Endothelial cell (in vitro differentiated cells): ENCODE measurements around the gene CRTAC1. TPM values are rescaled to one million over a fixed set of nuclear protein-coding genes. Genes with fewer than 3 reads are reported as not detected.

Experiments used
- DNase-seq: peaks from one replicate; pipeline ENCODE4 v3.0.0; 2021; ENCODE audit warnings: low spot score
- H3K27ac Mint-ChIP-seq: one replicate; pipeline ENCODE4 v1.8.0; 2021; ENCODE audit warnings: mixed read lengths, inconsistent platforms; ENCODE audit not compliant: unreplicated experiment
- H3K27me3 Mint-ChIP-seq: one replicate; pipeline ENCODE4 v1.8.0; 2021; ENCODE audit warnings: mild to moderate bottlenecking, moderate library complexity, mixed read lengths, inconsistent platforms; ENCODE audit not compliant: unreplicated experiment
- H3K36me3 Mint-ChIP-seq: one replicate; pipeline ENCODE4 v1.8.0; 2021; ENCODE audit warnings: mild to moderate bottlenecking, low read depth, mixed read lengths, inconsistent platforms; ENCODE audit not compliant: unreplicated experiment
- H3K4me1 Mint-ChIP-seq: one replicate; pipeline ENCODE4 v1.8.0; 2021; ENCODE audit warnings: mild to moderate bottlenecking, mixed read lengths, inconsistent platforms; ENCODE audit not compliant: unreplicated experiment
- H3K4me3 Mint-ChIP-seq: one replicate; pipeline ENCODE4 v1.8.0; 2021; ENCODE audit warnings: mild to moderate bottlenecking, mixed read lengths, inconsistent platforms; ENCODE audit not compliant: unreplicated experiment
- H3K9me3 Mint-ChIP-seq: one replicate; pipeline ENCODE4 v1.8.0; 2021; ENCODE audit warnings: mixed read lengths, inconsistent platforms; ENCODE audit not compliant: unreplicated experiment
- CTCF ChIP-seq: fragments of 200-600 bp; sonication (generic); IDR thresholded peaks from one replicate; pipeline ENCODE4 v1.5.0; 2021; ENCODE audit warnings: antibody characterized with exemption; ENCODE audit not compliant: unreplicated experiment
- total RNA-seq: library from RNA; stranded (reverse); fragmentation: NEBNext Ultra II Directional; extraction: Animal tissue kit (Norgen Biotek cat#: 25700); gene quantifications from one replicate; pipeline ENCODE4 v1.2.1, GENCODE V29; 2021; ENCODE audit not compliant: unreplicated experiment

CRTAC1 gene
- total RNA-seq, 1 donor from 2014 or later = 37.3 TPM

GRCh38 chr10:97867220-97867800, 163.1 kb downstream of the CRTAC1 start:
- H3K27ac Mint-ChIP-seq = no peak overlapping the region
- H3K36me3 Mint-ChIP-seq = peaks cover 2% of the 10 kb centered on the region
- peaks cover 7% of the 10 kb centered on the region for H3K4me1 Mint-ChIP-seq
- DNase-seq = no peak
- H3K9me3 Mint-ChIP-seq = no peaks in the 10 kb centered on the region
- H3K27me3 Mint-ChIP-seq = peaks cover 5% of the 10 kb centered on the region
- H3K4me3 Mint-ChIP-seq = no peak overlapping the region
- TF ChIP-seq CTCF = no peak

- TF ChIP-seq CTCF = no peak
- DNase-seq = no peak
- Mint-ChIP-seq H3K27ac (no peak overlapping the region), H3K9me3 (no peaks in the 10 kb centered on the region), H3K36me3 (peaks cover 2% of the 10 kb centered on the region), H3K4me1 (peaks cover 7% of the 10 kb centered on the region), H3K27me3 (peaks cover 5% of the 10 kb centered on the region), H3K4me3 (no peak overlapping the region)
Measured at GRCh38 chr10:97866524-97867219, 163.7 kb downstream of the CRTAC1 start.

- H3K36me3 Mint-ChIP-seq = peaks cover 2% of the 10 kb centered on the region
- DNase-seq = no peak
- H3K4me3 Mint-ChIP-seq = no peak overlapping the region
- H3K27ac Mint-ChIP-seq = no peak overlapping the region
- peaks cover 5% of the 10 kb centered on the region for H3K27me3 Mint-ChIP-seq
- peaks cover 7% of the 10 kb centered on the region for H3K4me1 Mint-ChIP-seq
- no peaks in the 10 kb centered on the region for H3K9me3 Mint-ChIP-seq
- no peak for TF ChIP-seq CTCF
Measured at GRCh38 chr10:97865488-97865887, 164.9 kb downstream of the CRTAC1 start.

GRCh38 chr10:97863808-97864207, 166.6 kb downstream of the CRTAC1 start:
- peaks cover 2% of the 10 kb centered on the region for H3K36me3 Mint-ChIP-seq

More at GRCh38 chr10:97863808-97864207, 166.6 kb downstream of the CRTAC1 start:
- DNase-seq = no peak
- H3K4me1 Mint-ChIP-seq = no peaks in the 10 kb centered on the region
- H3K9me3 Mint-ChIP-seq = no peaks in the 10 kb centered on the region
- TF ChIP-seq CTCF = no peak
- H3K27ac Mint-ChIP-seq = no peak overlapping the region
- H3K4me3 Mint-ChIP-seq = no peak overlapping the region
- peaks cover 3% of the 10 kb centered on the region for H3K27me3 Mint-ChIP-seq
